ENCODE data around the gene WNT3.

The WNT3 gene

GRCh38 chr17:46836500-46836899, 18.0 kb upstream of the WNT3 start:
- DNase-seq (ENCODE audit: low read depth in 3 of 3, low spot score in 1 of 3): no peak

GRCh38 chr17:46834846-46835245, 16.4 kb upstream of the WNT3 start:
- no peak for DNase-seq (ENCODE audit: low read depth in 3 of 3, low spot score in 1 of 3)

GRCh38 chr17:46833840-46834208, 15.3 kb upstream of the WNT3 start:
- no peak for DNase-seq (ENCODE audit: low read depth in 3 of 3, low spot score in 1 of 3)

- DNase-seq (ENCODE audit: low read depth in 3 of 3, low spot score in 1 of 3): no peak
Measured at GRCh38 chr17:46832945-46833839, 14.7 kb upstream of the WNT3 start.

- DNase-seq (ENCODE audit: low read depth in 3 of 3, low spot score in 1 of 3): no peak
Measured at GRCh38 chr17:46832331-46832821, 13.9 kb upstream of the WNT3 start.

- DNase-seq (ENCODE audit: low read depth in 3 of 3, low spot score in 1 of 3): no peak
Measured at GRCh38 chr17:46831573-46832330, 13.3 kb upstream of the WNT3 start.

GRCh38 chr17:46827274-46827673, 8.8 kb upstream of the WNT3 start:
- no peak for DNase-seq (ENCODE audit: low read depth in 3 of 3, low spot score in 1 of 3)

- DNase-seq (ENCODE audit: low read depth in 3 of 3, low spot score in 1 of 3): no peak
Measured at GRCh38 chr17:46826116-46826515, 7.6 kb upstream of the WNT3 start.

- no peak for DNase-seq (ENCODE audit: low read depth in 3 of 3, low spot score in 1 of 3)
Measured at GRCh38 chr17:46823657-46824056, 5.2 kb upstream of the WNT3 start.

- peak in 1 of 3 donors; percentile 14 for DNase-seq (ENCODE audit: low read depth in 3 of 3, low spot score in 1 of 3)
Measured at GRCh38 chr17:46822388-46822921, 4.0 kb upstream of the WNT3 start.

- no peak for DNase-seq (ENCODE audit: low read depth in 3 of 3, low spot score in 1 of 3)
Measured at GRCh38 chr17:46821482-46822387, 3.2 kb upstream of the WNT3 start.

GRCh38 chr17:46820592-46821450, 2.3 kb upstream of the WNT3 start:
- DNase-seq (ENCODE audit: low read depth in 3 of 3, low spot score in 1 of 3): no peak

- DNase-seq (ENCODE audit: low read depth in 3 of 3, low spot score in 1 of 3): no peak
Measured at GRCh38 chr17:46819906-46820351, 1.4 kb upstream of the WNT3 start.

GRCh38 chr17:46818929-46819859, 702 bp upstream of the WNT3 start:
- DNase-seq (ENCODE audit: low read depth in 3 of 3, low spot score in 1 of 3): no peak

GRCh38 chr17:46817901-46818209, 637 bp downstream of the WNT3 start:
- no peak for DNase-seq (ENCODE audit: low read depth in 3 of 3, low spot score in 1 of 3)

GRCh38 chr17:46817151-46817900, 1.2 kb downstream of the WNT3 start:
- no peak for DNase-seq (ENCODE audit: low read depth in 3 of 3, low spot score in 1 of 3)

- DNase-seq (ENCODE audit: low read depth in 3 of 3, low spot score in 1 of 3): no peak
Measured at GRCh38 chr17:46815474-46816353, 2.8 kb downstream of the WNT3 start.
